ENCODE measurements around the gene PARP15. TPM values are rescaled to one million over a fixed set of nuclear protein-coding genes. Genes with fewer than 3 reads are reported as not detected.

The PARP15 gene
- total RNA-seq, 1 donor from 2014 or later: 12.1 TPM

GRCh38 chr3:122609798-122610559 lies 32.5 kb downstream of the PARP15 start:
- H3K36me3 Mint-ChIP-seq (ENCODE audit: low read depth): peaks cover 52% of the 10 kb centered on the region
- intact Hi-C loops (cut with micrococcal nuclease): loop anchor here (1.0 to 2.0 kb wide), 8 partner anchors 33 to 182 kb away; partner anchors contain the start of genes DTX3L, PARP14 and PARP9
- peak; percentile 81 for DNase-seq
- peak overlapping the region; percentile 72 for H3K4me3 Mint-ChIP-seq
- H3K27me3 Mint-ChIP-seq: no peaks in the 10 kb centered on the region
- H3K4me1 Mint-ChIP-seq: peaks cover 32% of the 10 kb centered on the region
- H3K27ac Mint-ChIP-seq: peak overlapping the region; percentile 90
- H3K9me3 Mint-ChIP-seq: peaks cover 11% of the 10 kb centered on the region

- intact Hi-C loops (cut with micrococcal nuclease): no loop called here
- no peaks in the 10 kb centered on the region for H3K27me3 Mint-ChIP-seq
These were observed 35.2 kb downstream of the PARP15 start for GRCh38 chr3:122612696-122613095.

GRCh38 chr3:122615303-122615702 lies 37.9 kb downstream of the PARP15 start:
- peaks cover 5% of the 10 kb centered on the region for H3K9me3 Mint-ChIP-seq
- no peak for DNase-seq
- no peak overlapping the region for H3K27ac Mint-ChIP-seq
- intact Hi-C loops (cut with micrococcal nuclease): no loop called here
- H3K4me1 Mint-ChIP-seq: peaks cover 9% of the 10 kb centered on the region
- H3K36me3 Mint-ChIP-seq (ENCODE audit: low read depth): peaks cover 69% of the 10 kb centered on the region
- no peak overlapping the region for H3K4me3 Mint-ChIP-seq
- no peaks in the 10 kb centered on the region for H3K27me3 Mint-ChIP-seq

More at GRCh38 chr3:122612696-122613095, 35.2 kb downstream of the PARP15 start:
- Mint-ChIP-seq H3K4me3 (no peak overlapping the region), H3K9me3 (peaks cover 9% of the 10 kb centered on the region), H3K27ac (peak overlapping the region; percentile 51), H3K4me1 (peaks cover 27% of the 10 kb centered on the region), H3K36me3 (ENCODE audit: low read depth) (peaks cover 58% of the 10 kb centered on the region)
- DNase-seq: no peak

GRCh38 chr3:122618614-122619013 lies 41.2 kb downstream of the PARP15 start:
- Mint-ChIP-seq H3K4me3 (no peak overlapping the region), H3K4me1 (no peaks in the 10 kb centered on the region), H3K27ac (no peak overlapping the region), H3K36me3 (ENCODE audit: low read depth) (peaks cover 65% of the 10 kb centered on the region), H3K27me3 (no peaks in the 10 kb centered on the region), H3K9me3 (no peaks in the 10 kb centered on the region)
- DNase-seq: no peak
- intact Hi-C loops (cut with micrococcal nuclease): no loop called here

- no peak overlapping the region for H3K27ac Mint-ChIP-seq
- no peaks in the 10 kb centered on the region for H3K9me3 Mint-ChIP-seq
- peaks cover 63% of the 10 kb centered on the region for H3K36me3 Mint-ChIP-seq (ENCODE audit: low read depth)
- no peak overlapping the region for H3K4me3 Mint-ChIP-seq
- no peaks in the 10 kb centered on the region for H3K4me1 Mint-ChIP-seq
- no peak for DNase-seq
- no peaks in the 10 kb centered on the region for H3K27me3 Mint-ChIP-seq
- intact Hi-C loops (cut with micrococcal nuclease): no loop called here
These were observed 41.6 kb downstream of the PARP15 start for GRCh38 chr3:122619040-122619439.

GRCh38 chr3:122620399-122620798 lies 42.9 kb downstream of the PARP15 start:
- Mint-ChIP-seq H3K36me3 (ENCODE audit: low read depth) (peaks cover 57% of the 10 kb centered on the region), H3K4me3 (no peak overlapping the region), H3K9me3 (no peaks in the 10 kb centered on the region), H3K27me3 (no peaks in the 10 kb centered on the region), H3K27ac (no peak overlapping the region), H3K4me1 (no peaks in the 10 kb centered on the region)
- no peak for DNase-seq
- intact Hi-C loops (cut with micrococcal nuclease): no loop called here

- intact Hi-C loops (cut with micrococcal nuclease): no loop called here
- peaks cover 58% of the 10 kb centered on the region for H3K36me3 Mint-ChIP-seq (ENCODE audit: low read depth)
- H3K27ac Mint-ChIP-seq: no peak overlapping the region
- H3K4me1 Mint-ChIP-seq: no peaks in the 10 kb centered on the region
- DNase-seq: no peak
- no peaks in the 10 kb centered on the region for H3K9me3 Mint-ChIP-seq
- no peaks in the 10 kb centered on the region for H3K27me3 Mint-ChIP-seq
- no peak overlapping the region for H3K4me3 Mint-ChIP-seq
These were observed 43.7 kb downstream of the PARP15 start for GRCh38 chr3:122621112-122621511.

- H3K4me1 Mint-ChIP-seq: peaks cover 3% of the 10 kb centered on the region
- no peak for DNase-seq
- no peaks in the 10 kb centered on the region for H3K27me3 Mint-ChIP-seq
- intact Hi-C loops (cut with micrococcal nuclease): no loop called here
- H3K27ac Mint-ChIP-seq: no peak overlapping the region
- peaks cover 65% of the 10 kb centered on the region for H3K36me3 Mint-ChIP-seq (ENCODE audit: low read depth)
- H3K9me3 Mint-ChIP-seq: no peaks in the 10 kb centered on the region
- H3K4me3 Mint-ChIP-seq: no peak overlapping the region
These were observed 45.8 kb downstream of the PARP15 start for GRCh38 chr3:122623031-122623829.

- Mint-ChIP-seq H3K4me1 (peaks cover 3% of the 10 kb centered on the region), H3K4me3 (no peak overlapping the region), H3K27me3 (no peaks in the 10 kb centered on the region), H3K27ac (no peak overlapping the region), H3K9me3 (no peaks in the 10 kb centered on the region), H3K36me3 (ENCODE audit: low read depth) (peaks cover 46% of the 10 kb centered on the region)
- DNase-seq: no peak
- intact Hi-C loops (cut with micrococcal nuclease): no loop called here
These were observed 49.2 kb downstream of the PARP15 start for GRCh38 chr3:122626515-122627180.

GRCh38 chr3:122627301-122627700 lies 49.9 kb downstream of the PARP15 start:
- H3K36me3 Mint-ChIP-seq (ENCODE audit: low read depth): peaks cover 41% of the 10 kb centered on the region
- no peaks in the 10 kb centered on the region for H3K27me3 Mint-ChIP-seq
- DNase-seq: no peak
- H3K4me1 Mint-ChIP-seq: peaks cover 3% of the 10 kb centered on the region
- no peaks in the 10 kb centered on the region for H3K9me3 Mint-ChIP-seq
- intact Hi-C loops (cut with micrococcal nuclease): no loop called here
- no peak overlapping the region for H3K4me3 Mint-ChIP-seq
- no peak overlapping the region for H3K27ac Mint-ChIP-seq

- no peak overlapping the region for H3K27ac Mint-ChIP-seq
- H3K4me3 Mint-ChIP-seq: no peak overlapping the region
- H3K9me3 Mint-ChIP-seq: no peaks in the 10 kb centered on the region
- intact Hi-C loops (cut with micrococcal nuclease): no loop called here
- H3K27me3 Mint-ChIP-seq: no peaks in the 10 kb centered on the region
- DNase-seq: no peak
- H3K36me3 Mint-ChIP-seq (ENCODE audit: low read depth): peaks cover 32% of the 10 kb centered on the region
- H3K4me1 Mint-ChIP-seq: peaks cover 3% of the 10 kb centered on the region
These were observed 51.1 kb downstream of the PARP15 start for GRCh38 chr3:122628567-122628966.

- intact Hi-C loops (cut with micrococcal nuclease): no loop called here
- no peaks in the 10 kb centered on the region for H3K9me3 Mint-ChIP-seq
- no peak for DNase-seq
- H3K4me3 Mint-ChIP-seq: no peak overlapping the region
- peaks cover 37% of the 10 kb centered on the region for H3K36me3 Mint-ChIP-seq (ENCODE audit: low read depth)
- no peaks in the 10 kb centered on the region for H3K27me3 Mint-ChIP-seq
- H3K4me1 Mint-ChIP-seq: peaks cover 7% of the 10 kb centered on the region
- no peak overlapping the region for H3K27ac Mint-ChIP-seq
These were observed 52.3 kb downstream of the PARP15 start for GRCh38 chr3:122629763-122630162.

- H3K4me1 Mint-ChIP-seq: peaks cover 4% of the 10 kb centered on the region
- H3K9me3 Mint-ChIP-seq: peaks cover 4% of the 10 kb centered on the region
- H3K36me3 Mint-ChIP-seq (ENCODE audit: low read depth): peaks cover 35% of the 10 kb centered on the region
- intact Hi-C loops (cut with micrococcal nuclease): no loop called here
- no peak for DNase-seq
- H3K27me3 Mint-ChIP-seq: no peaks in the 10 kb centered on the region
- no peak overlapping the region for H3K27ac Mint-ChIP-seq
- no peak overlapping the region for H3K4me3 Mint-ChIP-seq
These were observed 58.3 kb downstream of the PARP15 start for GRCh38 chr3:122635789-122636188.

GRCh38 chr3:122636697-122637096 lies 59.2 kb downstream of the PARP15 start:
- intact Hi-C loops (cut with micrococcal nuclease): no loop called here
- Mint-ChIP-seq H3K36me3 (ENCODE audit: low read depth) (peaks cover 36% of the 10 kb centered on the region), H3K4me1 (peaks cover 8% of the 10 kb centered on the region), H3K4me3 (no peak overlapping the region), H3K9me3 (peaks cover 10% of the 10 kb centered on the region), H3K27ac (no peak overlapping the region), H3K27me3 (no peaks in the 10 kb centered on the region)
- DNase-seq: no peak

All from activated CD4-positive, alpha-beta T cell treated with anti-CD3 and anti-CD28 coated beads, Interleukin-2, amount 10 ng/mL, durations not matched to agents 24 days and 14 days (primary cell).